D721Med (cell line): ENCODE results near the gene BHLHE41.

ENCODE experiments used
- DNase-seq: peaks from one replicate; pipeline ENCODE4 v3.0.0; 2011; ENCODE audit warnings: low spot score; ENCODE audit not compliant: insufficient read length
- FAIRE-seq: peaks from 2 replicates; lab custom pipeline; 2011; peaks lifted over from hg19 to GRCh38; lab: Jason Lieb, UNC
- CTCF ChIP-seq: IDR thresholded peaks from 2 replicates; pipeline ENCODE4 v1.5.1; 2012; ENCODE audit warnings: mild to moderate bottlenecking, control low read depth; ENCODE audit not compliant: insufficient read depth; ENCODE audit errors: missing control alignments

BHLHE41 gene

GRCh38 chr12:26135010-26135420 is 10.2 kb upstream of the BHLHE41 start:
- no peak for DNase-seq
- FAIRE-seq: no peak
- TF ChIP-seq CTCF: no peak

GRCh38 chr12:26134540-26134939 is 9.7 kb upstream of the BHLHE41 start:
- FAIRE-seq: no peak
- TF ChIP-seq CTCF: no peak

GRCh38 chr12:26133521-26133920 is 8.7 kb upstream of the BHLHE41 start:
- DNase-seq: no peak
- no peak for FAIRE-seq
- no peak for TF ChIP-seq CTCF

More at GRCh38 chr12:26134540-26134939, 9.7 kb upstream of the BHLHE41 start:
- DNase-seq: no peak

GRCh38 chr12:26132866-26133265 is 8.0 kb upstream of the BHLHE41 start:
- DNase-seq (no peak), FAIRE-seq (no peak)
- no peak for TF ChIP-seq CTCF

GRCh38 chr12:26131936-26132335 is 7.1 kb upstream of the BHLHE41 start:
- no peak for TF ChIP-seq CTCF

GRCh38 chr12:26130728-26131127 is 5.9 kb upstream of the BHLHE41 start:
- DNase-seq: no peak
- FAIRE-seq: no peak

More at GRCh38 chr12:26131936-26132335, 7.1 kb upstream of the BHLHE41 start:
- DNase-seq: no peak
- FAIRE-seq: no peak

More at GRCh38 chr12:26130728-26131127, 5.9 kb upstream of the BHLHE41 start:
- no peak for TF ChIP-seq CTCF
